ENCODE measurements around the gene AHDC1. TPM values are rescaled to one million over a fixed set of nuclear protein-coding genes. Genes with fewer than 3 reads are reported as not detected.

AHDC1 gene
- total RNA-seq, 1 experiment from 2014 or later = 33.7 TPM

DNA sequence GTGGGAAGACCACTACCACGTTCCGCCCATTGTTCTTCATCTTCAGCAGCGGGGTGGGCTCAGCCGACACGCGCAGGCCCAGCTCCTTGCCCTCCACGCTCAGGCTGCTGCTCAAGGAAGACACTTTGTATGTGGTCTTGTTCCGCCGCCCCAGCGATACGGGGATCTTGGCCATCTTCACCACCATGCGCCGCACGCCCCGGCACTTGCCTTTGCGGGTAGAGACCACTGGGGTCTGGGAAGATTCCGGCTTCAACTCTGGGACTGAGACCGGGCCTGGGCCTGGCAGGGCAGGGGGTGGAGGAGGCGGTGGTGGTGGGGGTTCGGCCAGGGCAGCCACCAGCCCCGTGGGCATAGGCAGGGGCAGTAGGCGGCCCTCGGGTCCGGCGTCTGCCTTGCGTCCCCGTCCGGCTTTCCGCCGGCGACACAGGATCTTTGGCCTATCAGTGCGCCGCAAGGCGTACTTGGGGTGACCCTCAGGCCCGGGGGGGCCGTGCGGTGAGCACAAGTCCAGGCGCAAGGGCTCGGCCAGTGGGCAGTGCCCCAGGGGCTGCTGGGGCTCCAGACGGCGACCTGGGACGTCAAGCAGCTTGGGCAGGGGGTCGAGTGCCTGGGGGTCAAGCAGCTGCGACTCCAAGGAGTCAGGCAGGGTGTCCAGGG, 53.3 kb downstream of the AHDC1 start:
- intact Hi-C loops (cut with micrococcal nuclease) = no loop called here
- ChIA-PET POLR2A (no interaction called here), RAD21 (ENCODE audit: low non-redundant PET in 1 of 2, low total read pairs in 2 of 2, uncharacterized antibody in 2 of 2, unreplicated experiment in 2 of 2) (no interaction called here), CTCF (no interaction called here)
- TF ChIP-seq CBX3 (IDR thresholded peaks at IDR 0.05; ENCODE audit: low read depth) (no peak), EZH2phosphoT487 (IDR thresholded peaks at IDR 0.05; ENCODE audit: borderline replicate concordance) (no peak), ELF1 (IDR thresholded peaks at IDR 0.05; ENCODE audit: borderline replicate concordance, low read depth) (no peak), JUND (IDR thresholded peaks at IDR 0.05) (no peak), POLR2A (IDR thresholded peaks at IDR 0.05; ENCODE audit: borderline replicate concordance, extremely low read depth, insufficient read depth, insufficient read length) (no peak), EZH2 (IDR thresholded peaks at IDR 0.05) (no peak), YY1 (IDR thresholded peaks at IDR 0.05; ENCODE audit: extremely low read depth, insufficient replicate concordance, low read depth, low read length) (no peak), SP1 (IDR thresholded peaks at IDR 0.05; ENCODE audit: low read depth) (no peak), TCF7L2 (IDR thresholded peaks at IDR 0.05; ENCODE audit: borderline replicate concordance, extremely low read depth, insufficient read depth, insufficient read length) (no peak), ZFX (IDR thresholded peaks at IDR 0.05) (no peak), SIN3A (IDR thresholded peaks at IDR 0.05; ENCODE audit: low read depth) (no peak), RAD21 (IDR thresholded peaks at IDR 0.05; ENCODE audit: low read depth) (no peak), ZNF274 (IDR thresholded peaks at IDR 0.05; ENCODE audit: low read depth, low read length) (no peak), EGR1 (IDR thresholded peaks at IDR 0.05; ENCODE audit: low read depth) (no peak)
- TF ChIP-seq, protein P1, sequence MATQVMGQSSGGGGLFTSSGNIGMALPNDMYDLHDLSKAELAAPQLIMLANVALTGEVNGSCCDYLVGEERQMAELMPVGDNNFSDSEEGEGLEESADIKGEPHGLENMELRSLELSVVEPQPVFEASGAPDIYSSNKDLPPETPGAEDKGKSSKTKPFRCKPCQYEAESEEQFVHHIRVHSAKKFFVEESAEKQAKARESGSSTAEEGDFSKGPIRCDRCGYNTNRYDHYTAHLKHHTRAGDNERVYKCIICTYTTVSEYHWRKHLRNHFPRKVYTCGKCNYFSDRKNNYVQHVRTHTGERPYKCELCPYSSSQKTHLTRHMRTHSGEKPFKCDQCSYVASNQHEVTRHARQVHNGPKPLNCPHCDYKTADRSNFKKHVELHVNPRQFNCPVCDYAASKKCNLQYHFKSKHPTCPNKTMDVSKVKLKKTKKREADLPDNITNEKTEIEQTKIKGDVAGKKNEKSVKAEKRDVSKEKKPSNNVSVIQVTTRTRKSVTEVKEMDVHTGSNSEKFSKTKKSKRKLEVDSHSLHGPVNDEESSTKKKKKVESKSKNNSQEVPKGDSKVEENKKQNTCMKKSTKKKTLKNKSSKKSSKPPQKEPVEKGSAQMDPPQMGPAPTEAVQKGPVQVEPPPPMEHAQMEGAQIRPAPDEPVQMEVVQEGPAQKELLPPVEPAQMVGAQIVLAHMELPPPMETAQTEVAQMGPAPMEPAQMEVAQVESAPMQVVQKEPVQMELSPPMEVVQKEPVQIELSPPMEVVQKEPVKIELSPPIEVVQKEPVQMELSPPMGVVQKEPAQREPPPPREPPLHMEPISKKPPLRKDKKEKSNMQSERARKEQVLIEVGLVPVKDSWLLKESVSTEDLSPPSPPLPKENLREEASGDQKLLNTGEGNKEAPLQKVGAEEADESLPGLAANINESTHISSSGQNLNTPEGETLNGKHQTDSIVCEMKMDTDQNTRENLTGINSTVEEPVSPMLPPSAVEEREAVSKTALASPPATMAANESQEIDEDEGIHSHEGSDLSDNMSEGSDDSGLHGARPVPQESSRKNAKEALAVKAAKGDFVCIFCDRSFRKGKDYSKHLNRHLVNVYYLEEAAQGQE (IDR thresholded peaks at IDR 0.05; ENCODE audit: low read depth) = no peak
- TF ChIP-seq, protein P2, sequence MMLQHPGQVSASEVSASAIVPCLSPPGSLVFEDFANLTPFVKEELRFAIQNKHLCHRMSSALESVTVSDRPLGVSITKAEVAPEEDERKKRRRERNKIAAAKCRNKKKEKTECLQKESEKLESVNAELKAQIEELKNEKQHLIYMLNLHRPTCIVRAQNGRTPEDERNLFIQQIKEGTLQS (IDR thresholded peaks at IDR 0.05) = no peak
- TF ChIP-seq, protein P3, sequence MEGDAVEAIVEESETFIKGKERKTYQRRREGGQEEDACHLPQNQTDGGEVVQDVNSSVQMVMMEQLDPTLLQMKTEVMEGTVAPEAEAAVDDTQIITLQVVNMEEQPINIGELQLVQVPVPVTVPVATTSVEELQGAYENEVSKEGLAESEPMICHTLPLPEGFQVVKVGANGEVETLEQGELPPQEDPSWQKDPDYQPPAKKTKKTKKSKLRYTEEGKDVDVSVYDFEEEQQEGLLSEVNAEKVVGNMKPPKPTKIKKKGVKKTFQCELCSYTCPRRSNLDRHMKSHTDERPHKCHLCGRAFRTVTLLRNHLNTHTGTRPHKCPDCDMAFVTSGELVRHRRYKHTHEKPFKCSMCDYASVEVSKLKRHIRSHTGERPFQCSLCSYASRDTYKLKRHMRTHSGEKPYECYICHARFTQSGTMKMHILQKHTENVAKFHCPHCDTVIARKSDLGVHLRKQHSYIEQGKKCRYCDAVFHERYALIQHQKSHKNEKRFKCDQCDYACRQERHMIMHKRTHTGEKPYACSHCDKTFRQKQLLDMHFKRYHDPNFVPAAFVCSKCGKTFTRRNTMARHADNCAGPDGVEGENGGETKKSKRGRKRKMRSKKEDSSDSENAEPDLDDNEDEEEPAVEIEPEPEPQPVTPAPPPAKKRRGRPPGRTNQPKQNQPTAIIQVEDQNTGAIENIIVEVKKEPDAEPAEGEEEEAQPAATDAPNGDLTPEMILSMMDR (IDR thresholded peaks at IDR 0.05 in 2 of 3, conservative IDR thresholded peaks at IDR 0.05 in 1 of 3; ENCODE audit: borderline replicate concordance in 1 of 3, insufficient read depth in 1 of 3, low read depth in 2 of 3, low read length in 2 of 3) = no peak
- DNase-seq (ENCODE audit: low read depth, low spot score) (no peak), ATAC-seq (no peak)
- no peaks in the 10 kb centered on the region for H3K9me3 ChIP-seq (ENCODE audit: control insufficient read depth in 1 of 2, insufficient read depth in 1 of 2, low read depth in 1 of 2, low read length in 2 of 2)
- BruUV-seq (replicated peaks) = no TSS peak
- H3K27ac ChIP-seq (ENCODE audit: low read depth, low read length) = no peak overlapping the region
- H2AFZ ChIP-seq (ENCODE audit: low read depth, low read length, poor library complexity, severe bottlenecking) = no peak overlapping the region
- peaks cover 0 to 15% of the 10 kb centered on the region in 2 experiments; a peak in 1 of 4 replicates for H3K4me1 ChIP-seq (ENCODE audit: control insufficient read depth in 1 of 2, insufficient read depth in 2 of 2, low read length in 2 of 2)
- H3K36me3 ChIP-seq (ENCODE audit: control insufficient read depth in 1 of 2, insufficient read depth in 2 of 2, low read length in 2 of 2) = peaks cover 2 to 19% of the 10 kb centered on the region in 2 experiments; a peak in 3 of 4 replicates
- H3K9me2 ChIP-seq (ENCODE audit: insufficient read depth) = no peaks in the 10 kb centered on the region
- H3K4me3 ChIP-seq (replicated peaks in 1 of 2; ENCODE audit: low read depth in 1 of 2, low read length in 2 of 2) = no peak overlapping the region
- no peak overlapping the region for H3K9ac ChIP-seq (ENCODE audit: low read length)
- no peak overlapping the region for H3K4me2 ChIP-seq (ENCODE audit: low read length)
- no peaks in the 10 kb centered on the region for H3K27me3 ChIP-seq (ENCODE audit: insufficient read depth, low read length)
- H3K79me2 ChIP-seq (ENCODE audit: insufficient read depth, low read length) = peaks cover 17% of the 10 kb centered on the region; the same call in 1 of the 2 replicates
- H4K20me1 ChIP-seq (ENCODE audit: insufficient read depth) = no peaks in the 10 kb centered on the region

All from HCT116 (cell line).